Ramos (cell line): ENCODE results near the gene PSENEN.
"Not testable (repeated sequence)": the region's sequence is repeated elsewhere in the genome, so short reads cannot be mapped to it uniquely, and the experiment has no call there.

Experiments used
- in situ Hi-C: fragments of 300-500 bp; cut with MboI; formaldehyde crosslinking; loops from one replicate; pipeline ENCODE4 v1.14.3; 2022; ENCODE audit warnings: low sequenced_read_pairs; ENCODE audit not compliant: unreplicated experiment

Gene PSENEN

DNA sequence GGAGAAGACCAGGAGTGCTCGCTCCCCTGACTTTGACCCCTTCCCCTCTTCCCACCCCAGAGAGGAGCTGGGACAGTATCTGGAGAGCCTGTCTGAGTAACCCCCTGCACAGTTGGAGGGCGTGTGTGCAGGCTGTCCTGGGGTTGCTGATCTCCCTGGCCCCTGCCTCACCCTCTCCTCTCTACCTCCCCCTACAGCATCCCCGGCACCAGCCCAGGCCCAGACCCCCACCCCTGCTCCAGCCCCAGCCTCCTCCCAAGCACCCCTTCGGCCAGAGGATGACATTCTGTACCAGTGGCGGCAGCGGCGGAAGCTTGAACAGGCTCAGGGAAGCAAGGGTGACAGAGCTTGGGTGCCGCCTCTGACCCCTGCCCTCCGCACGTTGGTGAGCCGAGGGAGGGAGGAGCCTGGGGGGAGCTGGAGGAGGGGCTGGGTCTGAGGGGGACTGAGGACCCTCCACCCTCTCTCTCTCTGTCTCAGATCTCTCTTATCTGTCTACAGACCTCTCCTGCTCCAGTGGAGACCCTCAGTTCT, 21.2 kb downstream of the PSENEN start:
- in situ Hi-C loops, result no loop called here

DNA sequence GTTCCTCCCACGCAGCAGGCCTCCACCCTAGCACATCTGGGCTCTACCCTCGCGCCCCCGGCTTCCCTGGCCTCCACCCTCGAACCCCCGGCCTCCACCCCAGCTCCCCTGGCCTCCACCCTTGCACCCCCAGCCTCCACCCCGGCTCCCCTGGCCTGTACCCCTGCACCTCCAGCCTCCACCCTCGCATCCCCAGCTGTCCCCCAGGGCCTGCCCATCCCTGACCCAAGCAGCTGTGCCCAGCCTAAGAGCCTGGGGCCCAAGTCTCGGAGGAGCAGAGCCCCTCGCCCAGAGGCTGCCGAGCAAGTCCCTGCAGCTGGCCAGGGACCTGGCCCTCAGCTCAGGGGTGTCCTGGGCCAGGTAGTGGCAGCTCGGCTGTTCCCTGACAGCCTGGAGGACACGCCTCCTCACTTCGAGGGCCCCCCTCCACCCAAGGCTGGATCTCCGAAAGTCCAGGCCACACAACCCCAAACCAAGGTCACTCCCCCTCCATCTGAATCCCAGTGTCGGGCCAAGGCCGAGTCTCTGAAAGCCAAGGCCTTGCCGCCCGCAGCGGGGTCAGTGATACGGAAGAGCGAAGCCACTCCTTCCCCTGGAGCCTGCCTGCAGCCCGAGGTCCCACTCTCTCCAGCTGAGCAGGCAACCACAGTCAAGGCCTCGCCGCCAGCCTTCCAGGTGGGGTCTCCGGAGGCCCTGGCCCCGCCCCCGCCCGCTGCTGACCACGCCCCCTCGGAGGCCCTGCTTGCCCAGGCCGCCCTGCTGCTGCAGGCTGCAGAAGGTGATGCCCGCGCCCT, 22.0 kb downstream of the PSENEN start:
- in situ Hi-C loops, result no loop called here

GRCh38 chr19:35768082-35768421, 22.6 kb downstream of the PSENEN start:
- in situ Hi-C loops, result no loop called here

GRCh38 chr19:35772362-35772761, 26.9 kb downstream of the PSENEN start:
- in situ Hi-C loops, result not testable (repeated sequence)

GRCh38 chr19:35773020-35773806, 27.8 kb downstream of the PSENEN start:
- in situ Hi-C loops, result no loop called here

GRCh38 chr19:35774274-35775045, 29.0 kb downstream of the PSENEN start:
- in situ Hi-C loops, result no loop called here

- in situ Hi-C loops, result no loop called here
Measured at GRCh38 chr19:35775046-35775297, 29.5 kb downstream of the PSENEN start.

DNA sequence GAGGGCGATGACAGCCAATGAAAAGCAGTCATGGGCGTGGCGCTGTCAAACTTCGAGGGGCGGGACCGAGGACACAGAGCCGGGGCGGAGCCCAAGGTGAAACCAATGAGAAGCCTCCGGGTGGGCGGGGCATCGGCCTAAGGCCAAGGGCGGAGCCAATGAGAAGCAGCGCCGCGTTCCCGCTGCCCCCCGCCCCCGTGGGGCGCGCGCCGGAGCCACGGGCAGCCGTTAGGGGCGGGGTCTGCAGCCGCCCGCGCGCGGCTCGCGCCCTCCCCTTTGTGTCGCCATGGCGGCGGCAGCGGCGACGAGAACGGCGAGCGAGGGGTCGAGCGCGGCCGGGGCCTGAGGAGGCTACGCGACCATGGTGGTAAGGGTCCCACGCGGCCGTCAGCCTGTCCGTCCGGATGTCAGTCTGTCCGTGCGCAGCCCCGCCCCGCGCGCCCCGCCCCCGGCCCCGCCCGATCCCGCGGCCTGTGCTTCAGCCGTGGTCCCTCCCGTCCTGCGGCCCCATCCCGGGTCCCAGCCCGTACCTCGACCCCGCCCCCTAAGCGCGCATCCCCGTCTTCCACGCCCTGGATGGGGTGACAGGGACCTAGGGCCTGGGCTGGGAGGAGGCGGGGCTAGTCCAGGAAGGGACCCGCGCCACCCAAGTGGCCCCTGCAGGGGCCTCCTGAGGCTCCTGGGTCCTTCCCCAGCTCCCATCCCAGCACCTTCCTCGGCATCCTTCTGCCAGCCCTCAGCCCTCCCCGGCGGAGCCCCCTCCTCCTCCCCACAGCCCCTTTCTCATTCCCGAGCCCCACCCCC, 30.0 kb downstream of the PSENEN start, which contains the start of gene ARHGAP33:
Gene ARHGAP33 (plus strand): TSS at position 267 of the 804 bp plus-strand sequence. CDS start 95 bp downstream, at position 362.
- in situ Hi-C loops, result no loop called here

DNA sequence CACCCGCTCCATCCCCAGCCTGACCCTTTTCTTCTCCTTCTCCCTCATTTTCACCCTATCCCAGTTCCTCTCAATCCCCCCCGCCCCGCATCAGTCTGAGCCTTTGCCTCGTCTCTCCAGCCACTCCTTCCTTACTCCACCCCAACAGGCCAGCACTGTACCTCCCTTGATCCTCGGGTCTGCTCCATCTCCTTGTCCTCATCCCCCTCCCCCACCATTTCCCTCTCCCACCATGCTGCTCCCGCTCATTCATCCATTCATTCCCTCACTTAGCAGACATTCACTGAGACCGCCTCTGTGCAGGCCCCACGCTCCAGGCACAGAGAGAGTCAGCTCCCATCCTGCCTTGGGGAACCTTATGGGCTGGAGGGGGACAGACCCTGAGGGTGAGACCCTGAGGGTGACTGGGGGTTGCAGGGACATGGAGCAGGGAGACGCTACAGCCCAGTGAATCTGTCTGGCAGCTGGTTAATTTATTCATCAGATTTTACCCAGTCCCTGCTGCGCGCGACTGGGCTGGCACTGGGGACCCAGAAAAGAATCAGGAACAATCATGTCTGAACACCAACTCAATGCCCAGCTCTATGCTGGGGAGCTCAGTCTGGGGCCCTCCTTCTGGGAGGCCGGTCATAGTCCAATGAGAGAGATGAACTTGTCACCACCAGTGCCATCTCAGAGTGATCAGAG, 30.8 kb downstream of the PSENEN start:
- in situ Hi-C loops, result no loop called here

DNA sequence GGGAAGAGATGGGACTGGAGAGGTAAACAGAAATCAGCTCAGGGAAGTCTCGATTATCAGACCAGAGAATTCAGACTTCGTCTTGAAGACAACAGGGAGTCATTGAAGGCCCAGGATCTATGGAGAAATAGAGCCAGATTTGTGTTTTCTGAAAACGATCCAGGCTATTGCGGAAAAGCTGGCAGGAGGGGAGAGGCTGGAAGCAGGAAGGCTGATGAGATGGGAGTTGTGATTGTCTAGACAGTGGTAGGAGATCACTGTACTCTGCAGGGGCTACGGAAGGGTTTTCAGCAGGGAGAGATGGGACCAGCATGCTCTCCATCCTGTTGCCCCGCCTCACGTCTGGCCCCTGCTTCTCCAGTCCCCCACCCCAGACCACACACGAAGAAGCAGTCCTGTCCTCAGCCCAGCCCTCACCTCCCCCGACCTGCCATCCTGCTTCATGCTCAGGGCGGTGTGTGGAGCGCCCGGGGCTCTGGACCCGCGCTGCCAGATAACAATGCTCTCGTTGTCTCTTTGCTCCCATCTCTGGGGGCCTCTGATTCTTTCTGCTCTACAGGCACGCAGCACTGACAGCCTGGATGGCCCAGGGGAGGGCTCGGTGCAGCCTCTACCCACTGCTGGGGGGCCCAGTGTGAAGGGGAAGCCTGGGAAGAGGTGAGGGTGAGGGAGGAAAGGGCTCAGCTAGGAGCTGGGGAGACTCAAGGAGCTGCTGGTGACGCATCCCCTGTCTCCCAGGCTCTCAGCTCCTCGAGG, 31.8 kb downstream of the PSENEN start:
- in situ Hi-C loops, result no loop called here

- in situ Hi-C loops, result no loop called here
Measured at GRCh38 chr19:35777961-35778360, 32.5 kb downstream of the PSENEN start.

DNA sequence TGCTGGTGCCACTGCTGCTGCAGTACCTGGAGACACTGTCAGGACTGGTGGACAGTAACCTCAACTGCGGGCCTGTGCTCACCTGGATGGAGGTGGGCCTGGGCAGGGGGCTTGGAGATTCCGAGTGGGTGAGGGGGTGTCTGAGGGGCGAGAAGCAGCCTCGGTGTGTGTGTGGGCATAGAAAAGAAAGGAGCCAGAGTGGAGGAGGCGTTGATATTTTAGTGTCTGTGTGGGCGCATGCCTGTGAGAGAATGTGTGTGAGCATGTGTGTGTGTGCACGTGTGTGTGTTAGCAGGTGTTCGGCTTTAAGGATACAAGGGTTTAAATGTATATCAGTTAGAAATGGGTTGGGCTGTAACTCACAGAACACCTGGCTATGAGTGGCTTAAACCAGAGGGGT, 33.6 kb downstream of the PSENEN start:
- in situ Hi-C loops, result no loop called here

DNA sequence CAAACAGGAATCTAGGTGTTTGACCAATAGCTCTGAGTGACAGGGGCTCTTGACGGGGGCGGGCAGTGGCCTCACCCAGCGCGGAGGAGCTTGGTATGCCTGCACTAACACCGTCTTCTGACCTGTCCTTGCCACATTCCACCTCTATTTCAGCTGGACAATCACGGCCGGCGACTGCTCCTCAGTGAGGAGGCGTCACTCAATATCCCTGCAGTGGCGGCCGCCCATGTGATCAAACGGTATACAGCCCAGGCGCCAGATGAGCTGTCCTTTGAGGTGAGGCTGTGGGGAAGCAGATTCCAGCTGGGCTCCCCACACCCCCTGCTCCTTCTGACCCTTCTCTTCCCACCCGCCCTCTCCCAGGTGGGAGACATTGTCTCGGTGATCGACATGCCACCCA, 34.6 kb downstream of the PSENEN start:
- in situ Hi-C loops, result no loop called here

GRCh38 chr19:35780717-35781116, 35.3 kb downstream of the PSENEN start:
- in situ Hi-C loops, result no loop called here

- in situ Hi-C loops, result no loop called here
Measured at GRCh38 chr19:35781650-35782049, 36.2 kb downstream of the PSENEN start.

DNA sequence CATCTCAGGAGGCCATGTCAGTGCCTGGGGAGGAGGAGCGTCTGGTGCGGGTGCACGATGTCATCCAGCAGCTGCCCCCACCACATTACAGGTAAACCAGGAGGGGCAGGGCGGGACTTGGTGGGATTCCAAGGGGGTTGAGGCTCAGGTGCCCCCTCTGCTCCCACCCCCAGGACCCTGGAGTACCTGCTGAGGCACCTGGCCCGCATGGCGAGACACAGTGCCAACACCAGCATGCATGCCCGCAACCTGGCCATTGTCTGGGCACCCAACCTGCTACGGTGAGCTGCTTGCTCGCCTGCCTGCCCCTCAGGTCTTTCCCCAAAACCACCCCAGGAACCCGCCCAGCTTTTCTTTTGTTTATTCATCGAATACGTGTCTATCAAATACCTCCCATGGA, 37.1 kb downstream of the PSENEN start:
- in situ Hi-C loops, result no loop called here

DNA sequence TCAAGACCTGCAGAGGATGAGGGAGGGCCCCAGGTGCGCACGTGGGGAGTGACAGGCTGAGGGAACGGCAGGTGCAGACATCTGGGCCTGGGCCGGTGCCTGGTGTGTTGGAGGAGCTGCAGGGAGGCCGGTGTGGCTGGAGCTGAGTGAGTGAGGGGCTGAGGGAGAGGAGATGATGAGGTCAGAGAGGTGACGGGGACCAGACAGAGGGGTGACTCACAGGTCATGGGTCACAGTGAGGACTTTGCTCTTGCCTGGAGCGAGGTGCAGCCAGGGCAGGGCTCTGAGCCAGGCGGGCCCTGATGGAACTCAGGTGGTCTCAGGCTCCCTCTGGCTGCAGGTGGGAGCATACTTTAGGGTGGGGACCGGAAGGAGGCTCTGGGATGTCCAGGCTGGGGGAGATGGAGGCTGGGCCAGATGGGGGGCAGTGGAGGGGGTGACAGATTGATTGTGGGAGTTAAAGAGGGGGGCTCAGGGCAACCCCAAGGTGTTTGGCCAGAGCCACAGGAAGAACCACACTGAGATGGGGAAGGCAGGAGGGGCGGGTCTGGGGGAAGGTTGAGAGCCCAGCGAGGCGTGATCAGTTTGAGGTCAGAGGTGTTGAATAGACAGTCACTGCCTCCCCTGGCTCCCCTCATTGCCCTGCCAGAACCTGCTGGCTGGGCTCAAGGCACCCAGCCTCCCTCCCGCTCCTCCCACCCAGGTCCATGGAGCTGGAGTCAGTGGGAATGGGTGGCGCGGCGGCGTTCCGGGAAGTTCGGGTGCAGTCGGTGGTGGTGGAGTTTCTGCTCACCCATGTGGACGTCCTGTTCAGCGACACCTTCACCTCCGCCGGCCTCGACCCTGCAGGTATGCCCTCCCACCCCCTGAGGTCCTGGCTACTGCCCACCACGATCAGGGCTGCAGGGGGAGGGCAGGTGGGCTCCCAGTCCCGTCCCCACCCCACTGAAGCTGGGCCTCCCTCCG, 38.3 kb downstream of the PSENEN start:
- in situ Hi-C loops, result no loop called here
